ENCODE data around the gene TRIM46. TPM values are rescaled to one million over a fixed set of nuclear protein-coding genes. Genes with fewer than 3 reads are reported as not detected.
A peak's percentile ranks its signal among the peaks of the same experiment; 100 is the strongest.
"Not testable (repeated sequence)": the region's sequence is repeated elsewhere in the genome, so short reads cannot be mapped to it uniquely, and the experiment has no call there.

Gene TRIM46
- polyA plus RNA-seq, 2 of the 4 experiments (the other 2 are of a cell fraction): 1.1 to 2.8 TPM

GRCh38 chr1:155193275-155193990 lies 19.8 kb downstream of the TRIM46 start:
- peak overlapping the region; percentile 94 for H3K4me2 ChIP-seq
- H3K4me3 ChIP-seq: peak overlapping the region; percentile 79
- FAIRE-seq (no peak), ATAC-seq (peak; percentile 76 to 90), DNase-seq (ENCODE audit: low read depth in 1 of 2, low spot score in 1 of 2) (peak; percentile 84 to 93)
- H3K27ac ChIP-seq: peak overlapping the region; percentile 84 to 96
- no peaks in the 10 kb centered on the region for H3K9me3 ChIP-seq
- ChIA-PET POLR2A (interaction anchor here (0.8 to 3.1 kb wide), 11 partner anchors 9 to 124 kb away, joined by 3 to 54 read pairs (median 9); partner anchors contain the start of genes KRTCAP2, MTX1, SCAMP3 and THBS3), CTCF (interaction anchor here (0.5 to 6.4 kb wide), 29 partner anchors 9 to 457 kb away, joined by 3 to 176 read pairs (median 4); partner anchors contain the start of genes ADAM15, KRTCAP2, MTX1 and THBS3)
- peaks cover 22% of the 10 kb centered on the region for H3K4me1 ChIP-seq
- TF ChIP-seq PHF8 (IDR thresholded peaks at IDR 0.05; ENCODE audit: borderline replicate concordance, low read depth) (peak; percentile 61; the same call in 1 of the 2 replicates), CHD2 (IDR thresholded peaks at IDR 0.05; ENCODE audit: low read length, partially characterized antibody) (peak; percentile 49), HOXA7 (CRISPR knock-in tag; IDR thresholded peaks at IDR 0.05) (0 out of 2 replicates have a peak, but pooled peaks have one; percentile 24), RAD21 (conservative IDR thresholded peaks at IDR 0.05 in 1 of 2, IDR thresholded peaks at IDR 0.05 in 1 of 2) (peak; percentile 59 to 64; a peak in 4 of 5 replicates), HEYL (CRISPR knock-in tag; IDR thresholded peaks at IDR 0.05) (no peak), RARB (CRISPR knock-in tag; IDR thresholded peaks at IDR 0.05) (no peak), REST (IDR thresholded peaks at IDR 0.05) (peak; percentile 37), TFCP2L1 (CRISPR knock-in tag; IDR thresholded peaks at IDR 0.05) (peak; percentile 69; the same call in 1 of the 2 replicates), E2F6 (IDR thresholded peaks at IDR 0.05; ENCODE audit: borderline replicate concordance, low read depth) (peak; percentile 31; the same call in 1 of the 2 replicates), HDAC2 (IDR thresholded peaks at IDR 0.05) (0 out of 2 replicates have a peak, but pooled peaks have one; percentile 12), EP300 (IDR thresholded peaks at IDR 0.05) (no peak), MAX (IDR thresholded peaks at IDR 0.05) (peak; percentile 84), NR3C1 (IDR thresholded peaks at IDR 0.05) (no peak), JUN (IDR thresholded peaks at IDR 0.05) (peak; percentile 32 to 60; a peak in 2 of 5 replicates), POLR2A (IDR thresholded peaks at IDR 0.05; ENCODE audit: low read length) (peak; percentile 49; the same call in 1 of the 2 replicates), CTCF (IDR thresholded peaks at IDR 0.05) (peak; percentile 95), JUNB (IDR thresholded peaks at IDR 0.05) (no peak), SMC3 (IDR thresholded peaks at IDR 0.05) (peak; percentile 64)
- 1% methylated on average over 36 of the region's 38 CpGs for WGBS (ENCODE audit: missing lambda C conversion rate)

GRCh38 chr1:155193991-155194240 lies 20.3 kb downstream of the TRIM46 start:
- Histone ChIP-seq H3K27ac (peak overlapping the region; percentile 84 to 96), H3K4me1 (peaks cover 22% of the 10 kb centered on the region), H3K4me3 (peak overlapping the region; percentile 79), H3K4me2 (peak overlapping the region; percentile 94)
- FAIRE-seq, ATAC-seq, H3K9me3 ChIP-seq: not testable (repeated sequence)
- ChIA-PET CTCF (interaction anchor here (0.6 to 6.4 kb wide), 25 partner anchors 9 to 418 kb away, joined by 3 to 176 read pairs (median 5); partner anchors contain the start of genes ADAM15, KRTCAP2, MTX1 and THBS3), POLR2A (interaction anchor here (0.9 to 3.1 kb wide), 11 partner anchors 9 to 124 kb away, joined by 3 to 54 read pairs (median 9); partner anchors contain the start of genes KRTCAP2, MTX1, SCAMP3 and THBS3)
- WGBS (ENCODE audit: missing lambda C conversion rate): 1% methylated on average over 16 of the region's 16 CpGs
- peak in 1 of 2 experiments; percentile 86 for DNase-seq (ENCODE audit: low read depth in 1 of 2, low spot score in 1 of 2)
